CD4-positive, CD25-positive, alpha-beta regulatory T cell (primary cell): ENCODE results near the gene POLR2J. TPM values are rescaled to one million over a fixed set of nuclear protein-coding genes. Genes with fewer than 3 reads are reported as not detected.
"Not testable (repeated sequence)": the region's sequence is repeated elsewhere in the genome, so short reads cannot be mapped to it uniquely, and the experiment has no call there.

Experiments used
- ATAC-seq, 2 donors: fragments of 150-1000 bp; cut with Tn5 transposase; one replicate each; pipeline ENCODE4 v1.10.0; 2021; ENCODE audit warnings: low read depth in 2 of 2, moderate number of reproducible peaks in 2 of 2, moderate library complexity in 1 of 2
- DNase-seq, 3 donors: peaks; one replicate each; pipeline versions ENCODE4 v3.0.0 to v3.0.0-alpha.2; 2012 to 2022; ENCODE audit warnings: mixed read lengths in 1 of 3
- H3K27ac ChIP-seq: one replicate; pipeline ENCODE4 v1.7.0; 2013; ENCODE audit warnings: mild to moderate bottlenecking, low read length; ENCODE audit not compliant: insufficient read depth, poor library complexity, severe bottlenecking
- H3K27me3 ChIP-seq: one replicate; pipeline ENCODE4 v1.7.0; 2013; ENCODE audit warnings: low read length; ENCODE audit not compliant: control insufficient read depth, insufficient read depth
- H3K36me3 ChIP-seq: one replicate; pipeline ENCODE4 v1.7.0; 2013; ENCODE audit warnings: mild to moderate bottlenecking, low read length, moderate library complexity; ENCODE audit not compliant: control insufficient read depth, insufficient read depth
- H3K4me1 ChIP-seq: 2 replicates; pipeline ENCODE4 v1.7.0; 2013; ENCODE audit warnings: mild to moderate bottlenecking, low read length; ENCODE audit not compliant: insufficient read depth, control insufficient read depth, poor library complexity, severe bottlenecking
- H3K4me3 ChIP-seq: one replicate; pipeline ENCODE4 v1.7.0; 2013; ENCODE audit warnings: low read depth, mild to moderate bottlenecking, low read length, moderate library complexity
- H3K9me3 ChIP-seq, 2 experiments: 1 replicate in 1 of 2; 2 replicates in 1 of 2; pipeline ENCODE4 v1.7.0; 2013; ENCODE audit warnings: low read length in 2 of 2, mild to moderate bottlenecking in 1 of 2, moderate library complexity in 1 of 2; ENCODE audit not compliant: control insufficient read depth in 2 of 2
- H3K27ac Mint-ChIP-seq, 3 donors: one replicate each; pipeline ENCODE4 v1.8.0; 2020 to 2022; ENCODE audit warnings: mild to moderate bottlenecking in 3 of 3, mixed read lengths in 3 of 3, moderate library complexity in 2 of 3
- H3K27me3 Mint-ChIP-seq: one replicate; pipeline ENCODE4 v1.8.0; 2022; ENCODE audit warnings: mild to moderate bottlenecking, mixed read lengths
- H3K36me3 Mint-ChIP-seq: one replicate; pipeline ENCODE4 v1.8.0; 2020; ENCODE audit warnings: mixed read lengths
- H3K4me1 Mint-ChIP-seq, 4 donors: one replicate each; pipeline ENCODE4 v1.8.0; 2020 to 2022; ENCODE audit warnings: mixed read lengths in 4 of 4, mild to moderate bottlenecking in 1 of 4
- H3K4me3 Mint-ChIP-seq, 4 donors: one replicate each; pipeline ENCODE4 v1.8.0; 2020 to 2022; ENCODE audit warnings: mild to moderate bottlenecking in 4 of 4, mixed read lengths in 4 of 4, moderate library complexity in 3 of 4
- H3K9me3 Mint-ChIP-seq, 7 donors: one replicate each; pipeline ENCODE4 v1.8.0; 2020 to 2022; ENCODE audit warnings: mixed read lengths in 7 of 7, mild to moderate bottlenecking in 3 of 7, moderate library complexity in 2 of 7
- polyA plus RNA-seq, 4 donors: library from polyadenylated mRNA; unstranded; fragments of 300-500 nt; fragmentation: Illumina TruSeq; gene quantifications; one replicate each; pipeline ENCODE4 v1.2.3, GENCODE V29; 2021
- total RNA-seq: library from RNA; stranded (reverse); gene quantifications from one replicate; pipeline ENCODE4 v1.2.3, GENCODE V29; 2022

The POLR2J gene
- total and polyA plus RNA-seq, 5 donors from 2014 or later, result 39.1 to 109 (median 104) TPM

DNA sequence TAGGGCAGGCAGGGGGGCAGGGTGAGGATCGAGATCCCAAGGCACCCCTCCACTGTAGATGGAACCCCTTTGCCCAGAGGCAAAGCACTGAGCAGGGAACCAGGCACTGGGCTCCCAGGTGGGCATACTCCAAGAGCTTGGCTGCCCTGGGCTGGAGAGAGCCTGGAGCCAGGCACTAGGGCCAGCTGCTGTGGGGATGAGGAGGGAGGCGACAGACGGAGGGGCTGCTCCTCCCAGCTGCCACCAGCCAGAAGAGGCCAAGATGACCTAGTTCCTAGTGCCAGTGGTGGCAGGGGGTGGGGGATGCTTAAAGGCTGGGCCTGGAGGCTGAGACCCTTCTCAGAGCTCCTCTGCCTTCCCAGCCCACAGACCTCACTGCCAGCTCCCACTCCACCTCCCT is 37.2 kb upstream of the POLR2J start:
- not testable (repeated sequence) for H3K4me3 Mint-ChIP-seq, ATAC-seq

DNA sequence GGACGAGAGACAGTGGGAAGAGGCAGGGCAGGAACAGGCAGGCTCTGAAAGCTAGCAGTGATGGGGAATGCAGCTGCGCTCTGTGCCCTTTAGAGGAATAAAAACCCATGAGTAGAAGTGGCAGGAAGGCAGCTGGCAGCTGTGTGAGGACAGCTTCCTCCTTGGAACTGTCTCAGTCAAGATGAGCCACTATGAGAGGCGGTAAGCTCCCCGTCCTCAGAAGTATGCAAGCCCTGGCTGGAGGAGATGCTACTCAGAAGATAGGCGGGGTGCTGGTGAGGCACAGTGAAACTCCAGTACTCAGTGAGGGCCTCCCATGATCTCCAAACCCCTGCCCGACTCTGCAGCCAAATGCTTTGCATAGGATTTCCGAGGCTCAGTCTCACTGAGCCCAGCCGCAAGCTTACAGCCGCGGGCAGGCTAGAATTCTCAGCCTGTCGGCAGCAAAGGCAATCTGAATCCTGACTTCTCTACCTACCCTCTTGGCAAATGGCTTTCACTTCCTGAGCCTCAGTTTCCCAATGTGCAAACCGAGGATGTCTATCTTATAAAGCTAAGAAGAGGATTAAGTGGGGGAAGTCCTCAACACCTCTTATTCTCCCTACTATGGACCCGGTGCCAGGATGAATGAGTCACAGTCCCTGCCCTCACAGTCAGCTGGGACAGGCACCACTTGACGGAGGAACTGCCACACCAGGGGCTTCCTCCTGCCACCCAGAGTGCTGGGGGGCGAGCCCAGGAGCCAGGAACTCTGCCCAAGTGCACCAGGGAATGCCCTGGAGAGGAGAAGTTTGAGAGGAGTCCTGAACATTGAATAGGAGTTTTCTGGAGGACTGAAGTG is 36.4 kb upstream of the POLR2J start:
- not testable (repeated sequence) for H3K9me3 Mint-ChIP-seq, H3K36me3 Mint-ChIP-seq, H3K36me3 ChIP-seq, H3K4me3 ChIP-seq, H3K4me1 Mint-ChIP-seq, H3K4me3 Mint-ChIP-seq, DNase-seq, H3K27ac Mint-ChIP-seq, H3K27me3 ChIP-seq, H3K27me3 Mint-ChIP-seq, H3K9me3 ChIP-seq, ATAC-seq, H3K27ac ChIP-seq, H3K4me1 ChIP-seq

More for the DNA sequence above, 37.2 kb upstream of the POLR2J start:
- not testable (repeated sequence) for H3K27me3 ChIP-seq, H3K27ac Mint-ChIP-seq, H3K4me1 Mint-ChIP-seq, H3K36me3 ChIP-seq, H3K27ac ChIP-seq, H3K9me3 Mint-ChIP-seq, H3K4me1 ChIP-seq, H3K27me3 Mint-ChIP-seq, H3K4me3 ChIP-seq, H3K36me3 Mint-ChIP-seq, DNase-seq, H3K9me3 ChIP-seq

DNA sequence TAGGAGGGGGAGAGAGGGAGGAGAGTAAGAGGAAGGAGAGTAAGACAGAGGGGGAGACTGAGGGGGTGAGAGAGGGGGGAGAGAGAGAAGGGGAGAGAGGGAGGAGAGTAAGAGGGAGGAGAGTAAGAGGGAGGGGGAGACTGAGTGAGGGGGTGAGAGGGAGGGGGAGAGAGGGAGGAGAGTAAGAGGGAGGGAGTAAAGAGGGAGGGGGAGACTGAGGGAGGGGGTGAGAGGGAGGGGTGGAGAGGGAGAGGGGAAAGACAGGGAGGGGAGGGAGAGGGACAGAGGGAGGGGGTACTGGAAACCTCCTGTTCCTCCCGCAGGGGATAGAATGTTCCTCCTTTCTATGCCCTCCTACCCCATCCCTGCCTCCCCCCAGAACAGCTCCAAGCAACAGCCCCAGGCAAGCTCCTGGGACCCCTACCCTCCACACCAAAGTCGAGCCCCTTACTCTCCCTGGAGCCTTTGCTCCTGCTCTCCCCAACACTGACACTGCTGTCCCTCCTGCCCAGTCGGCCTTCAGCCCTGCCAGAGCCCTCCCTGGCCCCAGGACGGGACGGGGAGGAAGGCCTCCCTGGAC is 34.0 kb upstream of the POLR2J start:
- H3K36me3 Mint-ChIP-seq, H3K27me3 ChIP-seq, H3K4me3 Mint-ChIP-seq, H3K27me3 Mint-ChIP-seq, H3K4me1 ChIP-seq, ATAC-seq, H3K4me3 ChIP-seq, H3K4me1 Mint-ChIP-seq, H3K27ac ChIP-seq, H3K27ac Mint-ChIP-seq, H3K9me3 ChIP-seq, H3K9me3 Mint-ChIP-seq, H3K36me3 ChIP-seq: not testable (repeated sequence)
- DNase-seq, result peak in 1 of 3 donors; percentile 28

DNA sequence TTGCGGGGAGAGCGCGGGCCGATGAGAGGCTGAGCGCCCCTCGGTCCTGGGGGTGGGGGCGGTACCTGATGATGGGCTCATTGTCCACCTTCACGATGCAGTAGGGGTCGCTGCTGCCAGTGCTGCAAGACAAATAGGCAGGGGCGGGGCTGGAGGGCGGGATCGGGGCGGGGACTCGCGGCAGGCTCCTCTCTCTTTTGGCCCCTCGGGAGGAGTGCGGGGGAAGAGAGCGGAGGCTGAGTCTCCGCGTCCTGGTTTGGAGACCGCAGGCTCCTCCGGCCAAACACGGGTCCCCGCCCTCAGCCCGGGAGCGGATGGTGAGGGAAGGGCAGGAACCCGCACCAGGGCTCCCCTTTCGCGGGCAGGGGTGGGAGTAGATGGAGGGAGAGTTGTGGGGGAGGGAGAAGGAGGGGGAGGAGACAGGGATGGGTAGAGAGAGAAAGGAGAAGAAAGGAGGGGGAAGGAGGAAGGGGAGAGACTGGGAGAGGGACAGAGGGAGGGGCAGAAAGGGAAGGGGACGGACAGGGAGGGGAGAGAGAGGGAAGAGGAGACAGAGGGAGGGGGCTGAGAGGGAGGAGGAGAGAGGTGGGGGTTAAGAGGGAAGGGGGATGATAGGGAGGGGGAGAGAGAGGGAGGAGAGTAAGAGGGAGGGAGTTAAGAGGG is 33.3 kb upstream of the POLR2J start:
- H3K4me1 Mint-ChIP-seq, H3K4me1 ChIP-seq, H3K36me3 ChIP-seq, H3K27me3 Mint-ChIP-seq, H3K27ac Mint-ChIP-seq, DNase-seq, H3K36me3 Mint-ChIP-seq, H3K9me3 ChIP-seq, H3K27ac ChIP-seq, H3K9me3 Mint-ChIP-seq, H3K4me3 ChIP-seq, H3K27me3 ChIP-seq, H3K4me3 Mint-ChIP-seq: not testable (repeated sequence)
- peak; percentile 64 to 68 for ATAC-seq

DNA sequence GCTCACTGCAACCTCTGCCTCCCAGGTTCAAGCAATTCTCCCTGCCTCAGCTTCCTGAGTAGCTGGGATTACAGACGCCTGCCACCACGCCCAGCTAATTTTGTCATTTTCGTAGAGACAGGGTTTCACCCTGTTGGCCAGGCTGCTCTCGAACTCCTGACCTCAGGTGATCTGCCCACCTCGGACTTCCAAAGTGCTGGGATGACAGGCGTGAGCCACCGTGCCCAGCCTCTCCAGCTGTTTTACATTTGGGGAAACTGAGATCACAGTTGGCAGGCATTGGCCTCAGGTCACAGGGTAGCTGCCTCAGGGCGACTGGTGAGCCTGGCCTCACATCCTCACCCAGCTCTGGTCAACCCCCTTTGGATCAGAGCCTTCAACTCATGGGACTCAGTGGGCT is 31.9 kb upstream of the POLR2J start:
- not testable (repeated sequence) for H3K27ac ChIP-seq, H3K36me3 ChIP-seq, H3K4me3 Mint-ChIP-seq, H3K4me1 ChIP-seq, H3K4me1 Mint-ChIP-seq, H3K4me3 ChIP-seq, H3K27me3 ChIP-seq, H3K27ac Mint-ChIP-seq, H3K36me3 Mint-ChIP-seq, ATAC-seq, H3K9me3 Mint-ChIP-seq, H3K27me3 Mint-ChIP-seq, H3K9me3 ChIP-seq, DNase-seq

DNA sequence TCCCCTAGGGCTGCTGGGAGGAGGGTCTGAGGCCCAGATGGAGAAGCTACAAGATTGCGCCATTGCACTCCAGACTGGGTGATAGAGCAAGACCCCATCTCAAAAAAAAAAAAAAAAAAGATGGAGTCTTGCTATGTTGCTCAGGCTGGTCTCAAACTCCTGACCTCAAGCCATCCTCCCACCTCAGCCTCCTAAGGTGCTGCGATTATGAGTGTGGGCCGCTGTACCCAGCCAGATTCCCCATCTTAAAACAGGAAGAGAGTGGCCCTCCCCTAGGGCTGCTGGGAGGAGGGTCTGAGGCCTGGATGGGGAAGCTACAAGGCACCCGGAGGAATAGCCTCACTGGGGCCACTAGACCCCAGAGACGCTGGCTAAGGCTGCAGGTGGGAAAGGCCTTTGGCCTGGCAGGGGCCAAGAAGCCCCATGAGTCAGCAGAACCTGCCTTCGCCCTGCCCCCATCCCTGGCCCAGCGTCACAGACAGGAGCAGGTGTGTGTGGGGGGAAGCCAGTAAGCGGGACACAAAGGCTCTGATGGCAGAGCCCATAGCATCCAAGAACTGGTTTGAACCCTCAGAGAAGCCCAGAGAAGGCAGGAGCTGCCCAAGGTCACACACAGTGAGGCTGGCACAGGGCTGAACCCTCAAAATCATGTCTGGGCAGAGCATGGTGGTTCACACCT is 28.8 kb upstream of the POLR2J start:
- not testable (repeated sequence) for H3K4me1 Mint-ChIP-seq, H3K4me1 ChIP-seq, H3K36me3 ChIP-seq, H3K4me3 Mint-ChIP-seq, H3K4me3 ChIP-seq, H3K27me3 Mint-ChIP-seq, H3K27ac ChIP-seq, H3K9me3 Mint-ChIP-seq, ATAC-seq, H3K36me3 Mint-ChIP-seq, H3K27ac Mint-ChIP-seq, DNase-seq, H3K27me3 ChIP-seq, H3K9me3 ChIP-seq

DNA sequence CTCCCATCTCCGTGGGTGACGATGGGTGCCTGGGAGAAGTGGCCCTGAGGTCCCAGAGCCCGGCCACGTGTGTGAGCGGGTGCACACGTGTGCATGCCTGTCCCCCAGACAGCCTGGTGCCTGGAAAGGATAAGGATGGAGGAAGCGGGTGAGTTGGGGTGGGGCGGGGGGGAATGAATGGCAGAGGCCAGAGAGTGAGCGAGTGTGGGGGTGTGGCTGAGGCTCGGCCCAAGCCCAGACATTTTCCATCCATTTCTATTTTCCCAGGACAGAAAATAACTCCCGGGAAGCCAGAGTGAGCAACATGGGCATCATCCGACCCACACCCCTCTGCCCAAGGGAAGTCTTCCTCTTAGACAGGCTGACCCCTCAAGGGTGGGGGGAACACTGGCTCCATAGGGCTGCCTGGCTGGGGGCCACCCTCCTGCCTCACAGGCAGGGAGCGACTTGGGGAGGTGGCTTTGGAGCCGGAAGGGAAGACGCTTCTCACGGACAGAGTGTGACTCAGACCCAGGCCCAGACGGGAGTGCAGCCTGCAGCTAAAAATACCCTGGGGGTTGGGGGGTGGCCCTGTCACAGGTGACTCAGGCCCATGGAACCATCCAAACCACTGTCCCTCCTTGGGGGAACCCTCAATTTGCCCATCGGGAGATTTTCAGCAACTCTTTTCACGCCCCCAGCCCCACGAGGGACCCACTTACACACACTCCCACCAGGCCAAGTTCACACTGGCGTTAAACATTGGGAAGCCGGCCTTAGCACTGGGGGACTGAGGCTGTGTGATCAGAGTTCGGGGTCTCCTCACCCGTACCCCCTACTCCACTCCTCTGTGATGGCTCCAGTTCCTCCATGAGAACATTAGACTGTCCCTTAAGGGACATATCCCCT is 26.8 kb upstream of the POLR2J start:
- not testable (repeated sequence) for H3K36me3 Mint-ChIP-seq, H3K27me3 Mint-ChIP-seq, H3K4me3 ChIP-seq, H3K27me3 ChIP-seq, H3K27ac ChIP-seq, H3K4me1 ChIP-seq, H3K4me1 Mint-ChIP-seq, H3K4me3 Mint-ChIP-seq, H3K9me3 Mint-ChIP-seq, DNase-seq, H3K27ac Mint-ChIP-seq, H3K9me3 ChIP-seq, H3K36me3 ChIP-seq
- peak in 1 of 2 donors; percentile 9 for ATAC-seq
